Measurements from ENCODE around the gene ACBD4. TPM values are rescaled to one million over a fixed set of nuclear protein-coding genes. Genes with fewer than 3 reads are reported as not detected.

Gene ACBD4
- total and polyA plus RNA-seq, 2 donors from 2014 or later: 19.2 to 46.3 TPM

DNA sequence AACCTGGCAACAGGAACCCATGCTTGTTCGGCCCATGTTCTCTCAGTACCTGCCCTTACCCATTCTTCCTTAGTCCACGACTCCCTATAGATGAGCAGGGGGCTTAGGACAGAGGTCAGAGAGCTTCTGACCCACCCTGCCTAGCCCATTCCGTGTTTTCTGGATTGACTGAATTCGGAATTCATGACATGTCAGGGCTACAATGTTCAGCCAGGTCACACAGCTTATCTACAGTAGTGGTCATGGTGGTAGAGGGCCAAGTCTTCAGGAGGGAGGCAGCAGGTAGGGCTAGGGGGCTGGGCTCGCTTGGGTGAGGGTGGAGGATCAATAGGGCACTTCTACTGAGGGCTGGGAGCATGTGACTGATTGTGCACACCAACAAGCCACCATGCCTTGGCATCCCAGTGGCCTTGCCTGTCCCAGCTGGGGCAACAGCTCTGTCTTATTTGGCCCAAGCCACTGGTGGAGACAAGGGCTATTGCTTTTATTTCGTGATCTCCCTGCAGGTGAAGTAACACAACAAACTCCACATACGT lies 29.3 kb downstream of the ACBD4 start:
- DNase-seq (no peak), FAIRE-seq (no peak)
- Histone ChIP-seq H3K4me1 (ENCODE audit: control insufficient read depth in 2 of 3, insufficient read depth in 2 of 3, low read depth in 1 of 3, low read length in 3 of 3) (peaks cover 0 to 16% (median 0%) of the 10 kb centered on the region in 3 donors), H3K36me3 (ENCODE audit: control insufficient read depth in 2 of 3, insufficient read depth in 3 of 3, low read length in 3 of 3) (peaks cover 0 to 13% (median 0%) of the 10 kb centered on the region in 3 donors), H3K9me3 (ENCODE audit: control insufficient read depth in 2 of 3, insufficient read depth in 1 of 3, low read length in 3 of 3) (no peaks in the 10 kb centered on the region), H3K4me3 (ENCODE audit: low read length in 3 of 3) (no peak overlapping the region), H3K9ac (ENCODE audit: low read length in 3 of 3) (no peak overlapping the region), H3K27me3 (ENCODE audit: control insufficient read depth, insufficient read depth, low read length) (no peaks in the 10 kb centered on the region), H3K27ac (ENCODE audit: low read depth in 2 of 2, low read length in 2 of 2) (no peak overlapping the region)
- TF ChIP-seq, protein P1, sequence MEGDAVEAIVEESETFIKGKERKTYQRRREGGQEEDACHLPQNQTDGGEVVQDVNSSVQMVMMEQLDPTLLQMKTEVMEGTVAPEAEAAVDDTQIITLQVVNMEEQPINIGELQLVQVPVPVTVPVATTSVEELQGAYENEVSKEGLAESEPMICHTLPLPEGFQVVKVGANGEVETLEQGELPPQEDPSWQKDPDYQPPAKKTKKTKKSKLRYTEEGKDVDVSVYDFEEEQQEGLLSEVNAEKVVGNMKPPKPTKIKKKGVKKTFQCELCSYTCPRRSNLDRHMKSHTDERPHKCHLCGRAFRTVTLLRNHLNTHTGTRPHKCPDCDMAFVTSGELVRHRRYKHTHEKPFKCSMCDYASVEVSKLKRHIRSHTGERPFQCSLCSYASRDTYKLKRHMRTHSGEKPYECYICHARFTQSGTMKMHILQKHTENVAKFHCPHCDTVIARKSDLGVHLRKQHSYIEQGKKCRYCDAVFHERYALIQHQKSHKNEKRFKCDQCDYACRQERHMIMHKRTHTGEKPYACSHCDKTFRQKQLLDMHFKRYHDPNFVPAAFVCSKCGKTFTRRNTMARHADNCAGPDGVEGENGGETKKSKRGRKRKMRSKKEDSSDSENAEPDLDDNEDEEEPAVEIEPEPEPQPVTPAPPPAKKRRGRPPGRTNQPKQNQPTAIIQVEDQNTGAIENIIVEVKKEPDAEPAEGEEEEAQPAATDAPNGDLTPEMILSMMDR (IDR thresholded peaks at IDR 0.05; ENCODE audit: borderline replicate concordance, extremely low read depth, insufficient read depth): no peak
- intact Hi-C loops (cut with DNase I): no loop called here

DNA sequence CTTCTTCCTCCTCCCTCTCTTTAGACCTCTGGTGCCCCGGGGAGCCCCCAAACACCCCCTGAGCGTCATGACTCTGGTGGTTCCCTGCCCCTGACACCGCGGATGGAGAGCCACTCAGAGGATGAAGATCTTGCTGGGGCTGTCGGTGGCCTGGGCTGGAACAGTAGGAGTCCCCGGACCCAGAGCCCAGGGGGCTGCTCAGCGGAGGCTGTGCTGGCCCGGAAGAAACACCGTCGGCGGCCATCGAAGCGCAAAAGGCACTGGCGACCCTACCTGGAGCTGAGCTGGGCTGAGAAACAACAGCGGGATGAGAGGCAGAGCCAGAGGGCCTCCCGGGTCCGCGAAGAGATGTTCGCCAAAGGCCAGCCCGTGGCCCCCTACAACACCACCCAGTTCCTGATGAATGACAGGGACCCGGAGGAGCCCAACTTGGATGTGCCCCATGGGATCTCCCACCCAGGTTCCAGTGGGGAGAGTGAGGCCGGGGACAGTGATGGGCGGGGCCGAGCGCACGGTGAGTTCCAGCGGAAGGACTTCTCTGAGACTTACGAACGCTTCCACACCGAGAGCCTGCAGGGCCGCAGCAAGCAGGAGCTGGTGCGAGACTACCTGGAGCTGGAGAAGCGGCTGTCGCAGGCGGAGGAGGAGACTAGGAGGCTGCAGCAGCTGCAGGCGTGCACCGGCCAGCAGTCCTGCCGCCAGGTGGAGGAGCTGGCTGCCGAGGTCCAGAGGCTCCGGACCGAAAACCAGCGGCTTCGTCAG lies 33.7 kb downstream of the ACBD4 start:
- Histone ChIP-seq H3K36me3 (ENCODE audit: control insufficient read depth in 2 of 3, insufficient read depth in 3 of 3, low read length in 3 of 3) (peaks cover 0 to 13% (median 0%) of the 10 kb centered on the region in 3 donors), H3K27me3 (ENCODE audit: control insufficient read depth, insufficient read depth, low read length) (no peaks in the 10 kb centered on the region), H3K9me3 (ENCODE audit: control insufficient read depth in 2 of 3, insufficient read depth in 1 of 3, low read length in 3 of 3) (no peaks in the 10 kb centered on the region), H3K9ac (ENCODE audit: low read length in 3 of 3) (no peak overlapping the region), H3K4me3 (ENCODE audit: low read length in 3 of 3) (no peak overlapping the region), H3K4me1 (ENCODE audit: control insufficient read depth in 2 of 3, insufficient read depth in 2 of 3, low read depth in 1 of 3, low read length in 3 of 3) (peaks cover 0 to 26% (median 23%) of the 10 kb centered on the region in 3 donors), H3K27ac (ENCODE audit: low read depth in 2 of 2, low read length in 2 of 2) (no peak overlapping the region)
- TF ChIP-seq, protein P1 (IDR thresholded peaks at IDR 0.05; ENCODE audit: borderline replicate concordance, extremely low read depth, insufficient read depth): no peak
- FAIRE-seq: no peak
- intact Hi-C loops (cut with DNase I): no loop called here
- DNase-seq: peak in 1 of 5 donors; percentile 67

DNA sequence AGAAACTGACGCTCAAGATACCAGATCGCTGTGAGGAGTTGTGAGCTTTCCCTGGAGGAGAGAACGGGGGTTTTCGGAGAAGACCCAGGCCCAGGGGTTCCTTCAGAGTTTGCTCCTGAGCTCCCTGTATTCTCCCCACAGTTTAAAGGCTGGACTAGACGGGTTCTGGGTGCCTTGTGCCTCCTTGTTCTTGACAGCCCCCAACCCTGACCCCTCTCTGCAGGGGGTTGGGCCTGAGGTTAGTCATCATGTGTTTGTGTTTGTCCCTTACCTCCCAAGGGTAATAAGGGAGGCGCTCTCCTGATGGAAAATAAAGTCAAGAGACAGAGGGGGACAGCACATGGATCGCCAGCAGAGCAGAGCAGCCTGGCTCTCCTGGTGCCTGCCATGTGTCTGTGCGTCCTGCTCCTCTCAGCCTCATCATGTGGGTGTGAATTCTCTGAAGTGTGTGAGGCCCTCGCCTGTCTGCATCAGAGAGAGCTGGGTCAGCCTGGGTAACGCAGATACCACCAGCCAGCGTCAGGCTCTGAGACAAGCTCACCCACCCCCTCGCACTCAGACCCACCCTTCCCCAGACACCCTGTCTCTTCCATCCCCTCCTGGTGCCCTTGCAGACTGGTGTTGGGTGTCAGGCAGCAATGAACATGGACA lies 34.9 kb downstream of the ACBD4 start:
- FAIRE-seq (no peak), DNase-seq (peak in 1 of 5 donors; percentile 52)
- Histone ChIP-seq H3K4me1 (ENCODE audit: control insufficient read depth in 2 of 3, insufficient read depth in 2 of 3, low read depth in 1 of 3, low read length in 3 of 3) (peaks cover 0 to 26% (median 21%) of the 10 kb centered on the region in 3 donors), H3K4me3 (ENCODE audit: low read length in 3 of 3) (no peak overlapping the region), H3K27me3 (ENCODE audit: control insufficient read depth, insufficient read depth, low read length) (no peaks in the 10 kb centered on the region), H3K9ac (ENCODE audit: low read length in 3 of 3) (peak overlapping the region in 1 of 3 donors; percentile 60), H3K36me3 (ENCODE audit: control insufficient read depth in 2 of 3, insufficient read depth in 3 of 3, low read length in 3 of 3) (peaks cover 0 to 8% (median 0%) of the 10 kb centered on the region in 3 donors), H3K27ac (ENCODE audit: low read depth in 2 of 2, low read length in 2 of 2) (peak overlapping the region; percentile 94 to 97), H3K9me3 (ENCODE audit: control insufficient read depth in 2 of 3, insufficient read depth in 1 of 3, low read length in 3 of 3) (no peaks in the 10 kb centered on the region)
- intact Hi-C loops (cut with DNase I): no loop called here
- TF ChIP-seq, protein P1 (IDR thresholded peaks at IDR 0.05; ENCODE audit: borderline replicate concordance, extremely low read depth, insufficient read depth): no peak
